SK-N-SH (cell line): ENCODE results near the gene DUXB. TPM values are rescaled to one million over a fixed set of nuclear protein-coding genes. Genes with fewer than 3 reads are reported as not detected.

ENCODE experiments used
- CTCF ChIA-PET: fragments of 300-600, 350-600 bp; formaldehyde crosslinking; extraction: SDS; loops from one replicate; lab custom pipeline; 2021; lab: Yijun Ruan, JAX
- POLR2A ChIA-PET: fragments of 350-600 bp; sonication (Branson Sonifier 250); formaldehyde crosslinking; extraction: SDS; loops from one replicate; lab custom pipeline; 2020; ENCODE audit warnings: antibody characterized with exemption, inconsistent platforms; lab: Yijun Ruan, JAX
- DNase-seq: peaks from one replicate; pipeline ENCODE4 v3.0.0; 2012
- H2AFZ ChIP-seq: fragments of 200-600 bp; sonication (generic); 2 replicates; pipeline ENCODE4 v1.8.1; 2016; ENCODE audit warnings: antibody characterized with exemption, mild to moderate bottlenecking, low read depth
- H3F3A ChIP-seq: fragments of 200-600 bp; sonication (generic); replicated peaks from 2 replicates; pipeline ENCODE3; 2016; ENCODE audit warnings: antibody characterized with exemption, mild to moderate bottlenecking; ENCODE audit not compliant: insufficient read depth
- H3K27ac ChIP-seq, 2 experiments: fragments of 200-500 bp in 1 of 2; fragments of 200-600 bp in 1 of 2; sonication (Bioruptor generic) in 1 of 2; sonication (generic), shearing (Covaris generic) in 1 of 2; 2 replicates each; pipeline versions ENCODE4 v1.5.1 to v1.6.1; 2014 to 2016; ENCODE audit warnings: low read depth in 2 of 2, inconsistent platforms in 1 of 2, low read length in 1 of 2, mild to moderate bottlenecking in 1 of 2, mixed read lengths in 1 of 2
- H3K27me3 ChIP-seq: fragments of 200-600 bp; sonication (generic), shearing (Covaris generic); 2 replicates; pipeline ENCODE4 v1.6.1; 2016; ENCODE audit warnings: mixed run types; ENCODE audit not compliant: insufficient read depth
- H3K36me3 ChIP-seq, 2 experiments: fragments of 200-500 bp in 1 of 2; fragments of 200-600 bp in 1 of 2; sonication (Bioruptor generic) in 1 of 2; sonication (generic) in 1 of 2; replicated peaks in 1 of 2; 2 replicates each; pipeline versions ENCODE3 to v1.5.1; 2014 to 2016; ENCODE audit warnings: low read length in 1 of 2, mild to moderate bottlenecking in 1 of 2; ENCODE audit not compliant: insufficient read depth in 2 of 2, control insufficient read depth in 1 of 2
- H3K4me1 ChIP-seq, 2 experiments: fragments of 200-500 bp in 1 of 2; fragments of 200-600 bp in 1 of 2; sonication (Bioruptor generic) in 1 of 2; sonication (generic), shearing (Covaris generic) in 1 of 2; 2 replicates each; pipeline versions ENCODE4 v1.5.1 to v1.6.1; 2014 to 2016; ENCODE audit warnings: low read depth in 1 of 2, low read length in 1 of 2, mixed run types in 1 of 2; ENCODE audit not compliant: insufficient read depth in 2 of 2, control insufficient read depth in 1 of 2
- H3K4me2 ChIP-seq: fragments of 200-600 bp; sonication (generic), shearing (Covaris generic); 2 replicates; pipeline ENCODE4 v1.6.1; 2017; ENCODE audit warnings: mixed run types
- H3K4me3 ChIP-seq, 2 experiments: fragments of 200-500 bp in 1 of 2; fragments of 200-600 bp in 1 of 2; sonication (Bioruptor generic) in 1 of 2; sonication (generic), shearing (Covaris generic) in 1 of 2; 2 replicates each; pipeline versions ENCODE4 v1.5.1 to v1.8.1; 2014 to 2016; ENCODE audit warnings: low read depth in 2 of 2, inconsistent platforms in 1 of 2, low read length in 1 of 2, mild to moderate bottlenecking in 1 of 2, mixed read lengths in 1 of 2, moderate library complexity in 1 of 2
- H3K79me2 ChIP-seq: fragments of 200-600 bp; sonication (generic); 2 replicates; pipeline ENCODE4 v1.8.1; 2017; ENCODE audit warnings: mild to moderate bottlenecking; ENCODE audit not compliant: insufficient read depth
- H3K9ac ChIP-seq: fragments of 200-600 bp; sonication (generic); 2 replicates; pipeline ENCODE4 v1.6.1; 2017; ENCODE audit warnings: mixed run types
- H3K9me2 ChIP-seq: fragments of 200-600 bp; sonication (generic); 2 replicates; pipeline ENCODE4 v1.6.1; 2017; ENCODE audit warnings: mixed run types
- H3K9me3 ChIP-seq: fragments of 200-600 bp; sonication (generic); 2 replicates; pipeline ENCODE4 v1.6.1; 2017; ENCODE audit warnings: mixed run types, mild to moderate bottlenecking, moderate library complexity
- H4K20me1 ChIP-seq: fragments of 200-600 bp; sonication (generic); 2 replicates; pipeline ENCODE4 v1.6.1; 2017; ENCODE audit warnings: mild to moderate bottlenecking, mixed run types; ENCODE audit not compliant: insufficient read depth
- FOXJ3 ChIP-seq: sonication (generic); formaldehyde crosslinking; IDR thresholded peaks from 2 replicates; pipeline ENCODE4 v1.5.1; 2020; ENCODE audit warnings: mild to moderate bottlenecking, missing genetic modification reagents
- GATA2 ChIP-seq: sonication (generic); formaldehyde crosslinking; IDR thresholded peaks from 2 replicates; pipeline ENCODE4 v1.5.0; 2020; ENCODE audit warnings: mild to moderate bottlenecking, missing genetic modification reagents
- IRF3 ChIP-seq: fragments of 150-350 bp; IDR thresholded peaks from 2 replicates; pipeline ENCODE4 v1.6.1; 2016; ENCODE audit warnings: mild to moderate bottlenecking, low read depth, low read length
- JUND ChIP-seq: IDR thresholded peaks from 2 replicates; pipeline ENCODE4 v1.4.0; 2012
- MAX ChIP-seq: IDR thresholded peaks from 2 replicates; pipeline ENCODE4 v1.4.0; 2012; ENCODE audit warnings: low read depth
- MEF2A ChIP-seq: IDR thresholded peaks from 2 replicates; pipeline ENCODE4 v1.4.0; 2012; ENCODE audit warnings: low read depth, borderline replicate concordance
- MXI1 ChIP-seq: IDR thresholded peaks from 2 replicates; pipeline ENCODE4 v1.6.1; 2012; ENCODE audit warnings: mild to moderate bottlenecking, low read depth, low read length, improper control_type of control experiment
- NFIC ChIP-seq: IDR thresholded peaks from 2 replicates; pipeline ENCODE4 v1.4.0; 2012; ENCODE audit warnings: borderline replicate concordance
- RAD21 ChIP-seq: IDR thresholded peaks from 2 replicates; pipeline ENCODE4 v1.6.1; 2012; ENCODE audit warnings: mild to moderate bottlenecking, low read length
- RCOR1 ChIP-seq: fragments of 150-350 bp; IDR thresholded peaks from 2 replicates; pipeline ENCODE4 v1.6.1; 2017; ENCODE audit warnings: antibody characterized with exemption, low read length
- REST ChIP-seq: IDR thresholded peaks from 2 replicates; pipeline ENCODE4 v1.6.1; 2012; ENCODE audit warnings: mild to moderate bottlenecking, low read depth, low read length, moderate library complexity
- RFX5 ChIP-seq: IDR thresholded peaks from 2 replicates; pipeline ENCODE4 v1.6.1; 2012; ENCODE audit warnings: mild to moderate bottlenecking, improper control_type of control experiment, low read length
- RXRA ChIP-seq: IDR thresholded peaks from 2 replicates; pipeline ENCODE4 v1.4.0; 2012; ENCODE audit warnings: low read depth, mild to moderate bottlenecking, borderline replicate concordance
- TAF1 ChIP-seq: IDR thresholded peaks from 2 replicates; pipeline ENCODE4 v1.6.1; 2012; ENCODE audit warnings: low read depth, mild to moderate bottlenecking, low read length, moderate library complexity, borderline replicate concordance
- TEAD4 ChIP-seq: IDR thresholded peaks from 2 replicates; pipeline ENCODE4 v1.4.0; 2012; ENCODE audit warnings: mild to moderate bottlenecking, borderline replicate concordance; ENCODE audit not compliant: insufficient read depth
- USF2 ChIP-seq: fragments of 150-350 bp; IDR thresholded peaks from 2 replicates; pipeline ENCODE4 v1.6.1; 2017; ENCODE audit warnings: antibody characterized with exemption, low read length, low read depth, borderline replicate concordance
- YY1 ChIP-seq: IDR thresholded peaks from 2 replicates; pipeline ENCODE4 v1.4.0; 2012; ENCODE audit warnings: low read depth, mild to moderate bottlenecking
- ZBTB33 ChIP-seq: IDR thresholded peaks from 2 replicates; pipeline ENCODE4 v1.4.0; 2012; ENCODE audit warnings: low read depth, borderline replicate concordance
- WGBS: methylation state at CpG from one replicate; pipeline ENCODE4 v1.1.6; 2017; ENCODE audit warnings: low lambda C conversion rate; 5-methylcytosine and 5-hydroxymethylcytosine counted together
- polyA plus RNA-seq, 3 experiments: library from polyadenylated mRNA; depleted of rRNA; stranded (reverse); fragments of >200 nt; gene quantifications; 2 replicates each; pipeline ENCODE4 v1.2.3, GENCODE V29; 2012

The DUXB gene
- polyA plus RNA-seq, 1 of the 3 experiments (the other 2 are of a cell fraction) = not detected

GRCh38 chr16:75750528-75750927 lies 49.3 kb upstream of the DUXB start:
- Histone ChIP-seq H3K4me1 (no peaks in the 10 kb centered on the region), H3K27me3 (no peaks in the 10 kb centered on the region), H4K20me1 (no peaks in the 10 kb centered on the region), H3K9me3 (no peaks in the 10 kb centered on the region), H3K4me2 (no peak overlapping the region), H3K9me2 (no peaks in the 10 kb centered on the region), H3F3A (no peaks in the 10 kb centered on the region), H3K36me3 (no peaks in the 10 kb centered on the region), H2AFZ (no peak overlapping the region), H3K9ac (no peak overlapping the region), H3K27ac (no peak overlapping the region), H3K79me2 (no peaks in the 10 kb centered on the region), H3K4me3 (no peak overlapping the region)
- TF ChIP-seq MXI1 = no peak
- TF ChIP-seq USF2 = no peak
- no peak for TF ChIP-seq MAX
- TF ChIP-seq MEF2A = no peak
- TF ChIP-seq FOXJ3 (CRISPR knock-in tag) = no peak
- no peak for TF ChIP-seq IRF3
- ChIA-PET POLR2A (interaction anchor here (0.6 kb wide), 1 partner anchor 186 kb away, joined by 3 read pairs; no protein-coding TSS in a partner anchor), CTCF (interaction anchor here (2.5 kb wide), 1 partner anchor 13 kb away, joined by 7 read pairs; no protein-coding TSS in a partner anchor)
- no peak for DNase-seq
- 21% methylated on average over 3 of the region's 3 CpGs for WGBS

GRCh38 chr16:75746359-75746758 lies 45.1 kb upstream of the DUXB start:
- POLR2A ChIA-PET = no interaction called here
- Histone ChIP-seq H2AFZ (no peak overlapping the region), H3K27me3 (no peaks in the 10 kb centered on the region), H3K79me2 (no peaks in the 10 kb centered on the region), H3K36me3 (no peaks in the 10 kb centered on the region), H3K9me2 (no peaks in the 10 kb centered on the region), H4K20me1 (no peaks in the 10 kb centered on the region), H3K9ac (no peak overlapping the region), H3K4me1 (no peaks in the 10 kb centered on the region)
- WGBS = 15% methylated on average over 3 of the region's 3 CpGs
- TF ChIP-seq MAX (no peak), FOXJ3 (CRISPR knock-in tag) (no peak), GATA2 (no peak), RCOR1 (no peak), REST (no peak), NFIC (no peak), TAF1 (no peak), RAD21 (no peak), ZBTB33 (no peak), JUND (no peak), MXI1 (no peak), YY1 (no peak), TEAD4 (no peak), RFX5 (no peak), RXRA (no peak)
- TF ChIP-seq, all 33 proteins: peak for 0
- Histone ChIP-seq H3K4me3 (no peak overlapping the region), H3F3A (no peaks in the 10 kb centered on the region), H3K4me2 (no peak overlapping the region), H3K27ac (no peak overlapping the region), H3K9me3 (peaks cover 12% of the 10 kb centered on the region; the same call in 1 of the 2 replicates)
- DNase-seq = no peak
- CTCF ChIA-PET = no interaction called here
